Activated CD4-positive, alpha-beta T cell treated with anti-CD3 and anti-CD28 coated beads, Interleukin-10, Interleukin-2, amounts not matched to agents 100 ng/mL and 50 ng/mL, durations not matched to agents 16 hours and 8 hours (primary cell): ENCODE data around the gene MYCL.

Experiments used
- DNase-seq: peaks from one replicate; pipeline ENCODE4 v3.0.0-alpha.2; 2020

MYCL gene

GRCh38 chr1:39901714-39902459 is at the start of gene MYCL:
MYCL (minus strand) TSS chr1:39901917; CDS start chr1:39901434, 483 bp downstream.
- DNase-seq: peak; percentile 81

DNA sequence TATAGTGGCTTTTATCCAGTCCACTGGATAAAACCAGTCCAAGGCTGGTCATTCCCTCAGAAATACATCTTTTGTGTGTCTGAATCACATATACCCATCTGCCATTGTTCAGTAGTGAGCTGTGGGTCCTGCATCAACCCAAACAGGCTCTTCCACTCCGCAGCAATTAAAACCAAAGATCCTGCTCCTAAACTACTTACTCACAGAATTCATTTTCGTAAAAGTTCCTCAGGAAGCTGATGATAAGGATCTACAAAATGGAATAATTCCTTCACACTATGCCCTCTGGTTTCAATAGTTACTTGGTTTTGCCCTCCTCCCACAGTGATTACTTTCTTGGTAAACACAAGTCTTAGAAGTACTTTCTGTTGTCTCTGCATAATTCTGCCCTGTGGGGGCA is 48.2 kb upstream of the MYCL start:
- DNase-seq: no peak

DNA sequence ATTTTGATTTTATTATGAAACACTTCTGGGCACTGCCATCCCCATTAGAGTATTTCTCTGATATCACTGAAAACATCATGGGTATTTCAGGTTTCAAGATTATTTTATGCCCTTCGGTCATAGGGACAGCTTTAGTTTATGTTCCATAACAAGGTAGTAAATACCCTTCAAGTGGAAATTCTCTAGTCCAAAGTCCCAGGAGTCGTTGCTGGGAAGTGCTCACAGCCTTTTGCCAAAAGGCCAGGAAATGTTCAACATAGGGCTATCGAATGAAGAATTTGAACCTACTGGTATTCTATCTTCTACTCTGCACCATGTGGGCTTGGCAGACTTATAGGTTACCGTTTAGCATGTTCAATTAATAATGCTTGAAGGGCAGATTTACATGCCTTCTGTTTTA is 45.5 kb upstream of the MYCL start:
- DNase-seq: no peak

GRCh38 chr1:39946216-39946615 is 44.5 kb upstream of the MYCL start:
- DNase-seq: no peak

DNA sequence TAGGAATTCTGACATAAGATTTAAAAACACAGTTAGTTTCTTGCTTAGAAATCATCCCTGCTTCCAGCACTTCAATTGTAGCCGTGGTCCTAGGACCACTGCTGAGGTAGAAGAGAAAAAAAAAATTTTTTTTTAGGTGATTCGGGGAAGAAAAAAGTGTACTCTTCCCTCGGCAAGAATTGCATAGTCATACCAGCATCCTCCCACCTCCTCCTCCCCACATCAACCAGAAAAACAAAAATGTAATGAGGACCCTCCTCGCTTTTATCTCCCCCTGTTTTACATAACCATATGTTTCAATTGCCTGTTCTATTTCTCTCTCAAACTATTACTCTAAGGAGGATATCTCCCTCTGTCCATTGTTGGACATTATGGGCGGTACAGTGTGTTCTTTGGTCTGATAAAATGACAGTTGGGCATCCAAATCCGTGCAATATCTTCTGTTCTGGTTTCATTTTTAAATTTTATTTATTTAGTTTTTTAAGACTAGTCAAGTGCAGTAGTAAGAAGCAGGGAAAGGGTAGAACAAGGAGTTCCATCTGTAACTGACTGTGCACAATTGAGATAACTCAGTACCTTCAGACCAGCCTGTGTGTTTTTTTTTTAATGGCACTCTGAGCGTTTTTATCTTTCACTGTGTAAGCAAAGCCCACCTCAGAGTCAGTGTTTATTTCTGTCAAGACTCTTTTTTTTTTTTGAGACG is 42.8 kb upstream of the MYCL start:
- no peak for DNase-seq

DNA sequence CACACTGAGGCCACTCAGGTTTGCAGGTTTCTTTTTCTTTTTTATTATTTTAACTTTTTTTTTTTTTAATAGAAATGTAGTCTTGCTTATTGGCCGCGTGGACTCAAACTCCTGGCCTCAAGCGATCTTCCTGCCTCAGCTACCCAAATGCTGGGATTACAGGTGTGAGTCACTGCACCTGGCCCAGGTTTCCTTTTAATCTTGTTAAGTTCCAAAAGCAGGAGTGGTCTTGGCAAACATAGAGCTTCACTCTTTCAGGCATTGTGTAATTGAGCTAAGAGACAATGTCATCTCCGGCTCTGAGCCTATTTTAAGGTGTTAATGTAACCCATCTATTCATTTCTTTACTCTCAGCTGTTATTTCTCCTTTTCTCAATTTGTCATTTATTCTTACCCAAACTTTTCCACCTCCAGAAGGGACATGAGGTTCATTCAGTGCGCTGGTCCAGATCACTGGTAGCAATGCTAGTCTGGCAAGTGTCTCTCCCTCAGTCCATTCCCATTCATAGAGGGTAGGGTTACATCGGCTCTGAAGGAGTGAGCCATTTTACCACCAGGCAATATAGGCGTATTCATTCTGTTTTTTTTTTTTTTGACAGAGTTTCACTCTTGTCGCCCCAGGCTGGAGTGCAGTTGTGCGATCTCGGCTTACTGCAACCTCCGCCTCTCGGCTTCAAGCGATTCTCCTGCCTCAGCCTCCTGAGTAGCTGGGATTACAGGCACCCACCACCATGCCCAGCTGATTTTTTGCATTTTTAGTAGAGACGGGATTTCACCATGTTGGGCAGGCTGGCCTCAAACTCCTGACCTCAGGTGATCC is 42.0 kb upstream of the MYCL start:
- DNase-seq: no peak

DNA sequence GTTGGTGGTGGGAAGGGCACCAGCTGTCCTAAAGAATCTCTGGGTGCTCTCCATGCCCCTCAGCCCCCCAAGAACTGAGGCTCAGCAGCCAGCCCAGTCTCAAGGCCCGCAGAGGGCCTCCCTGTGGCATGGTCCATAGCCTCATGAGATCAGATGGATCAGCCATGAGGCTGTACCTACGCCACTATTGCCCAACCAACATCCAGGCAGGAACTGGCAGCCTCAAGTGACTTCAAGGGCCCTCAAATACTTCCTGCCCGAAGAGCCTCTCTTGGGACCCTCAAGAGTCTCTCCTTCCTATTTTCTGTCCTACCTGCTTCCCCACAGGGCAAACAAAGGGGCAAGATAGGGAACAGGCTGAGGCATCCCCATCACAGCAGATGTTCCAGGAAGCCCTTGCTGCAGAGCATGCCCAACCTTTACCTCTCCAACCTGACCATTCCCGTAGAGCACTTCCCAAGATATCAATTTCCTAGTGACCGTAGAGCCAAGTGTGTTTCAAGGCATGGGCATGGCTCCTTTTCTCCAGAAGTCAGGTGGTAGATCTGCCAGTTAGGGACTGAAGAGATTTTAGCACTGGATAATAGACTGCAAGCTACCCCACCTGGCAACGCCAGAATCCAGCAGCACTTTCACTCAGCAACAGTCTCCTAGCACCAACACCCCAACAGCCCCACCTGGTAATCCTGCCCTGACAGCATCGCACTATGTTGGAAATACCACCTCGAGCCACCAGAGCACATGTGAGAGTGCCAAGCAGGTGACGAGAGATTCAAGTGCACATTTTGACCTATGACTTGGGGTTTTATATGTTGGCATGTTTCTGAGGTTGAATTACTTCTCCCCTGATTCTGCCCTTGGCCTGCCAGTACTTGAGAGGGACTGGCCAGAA is 39.5 kb upstream of the MYCL start:
- DNase-seq: no peak

DNA sequence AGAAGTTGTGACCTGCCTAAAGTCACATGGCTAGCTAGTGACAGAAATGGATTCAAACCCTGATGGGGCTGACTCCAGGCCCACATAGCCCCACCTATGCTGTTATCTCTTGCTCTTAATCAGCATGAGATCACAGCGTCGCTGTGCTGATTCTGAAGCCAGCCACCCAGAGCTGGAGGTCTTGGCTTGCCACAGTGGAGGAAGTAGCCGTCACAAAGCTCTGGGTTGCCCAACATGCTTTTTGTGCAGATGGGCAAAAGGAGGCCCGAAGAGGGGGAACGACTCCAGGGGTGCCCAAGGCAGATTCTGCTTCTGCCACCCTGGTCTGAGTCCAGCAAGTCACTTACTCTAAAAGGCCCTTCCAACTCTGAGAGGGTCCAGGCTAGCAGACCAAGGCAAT is 38.5 kb upstream of the MYCL start:
- DNase-seq: no peak

GRCh38 chr1:39938856-39939255 is 37.1 kb upstream of the MYCL start:
- no peak for DNase-seq

GRCh38 chr1:39936724-39937491 is 35.2 kb upstream of the MYCL start:
- DNase-seq: no peak

DNA sequence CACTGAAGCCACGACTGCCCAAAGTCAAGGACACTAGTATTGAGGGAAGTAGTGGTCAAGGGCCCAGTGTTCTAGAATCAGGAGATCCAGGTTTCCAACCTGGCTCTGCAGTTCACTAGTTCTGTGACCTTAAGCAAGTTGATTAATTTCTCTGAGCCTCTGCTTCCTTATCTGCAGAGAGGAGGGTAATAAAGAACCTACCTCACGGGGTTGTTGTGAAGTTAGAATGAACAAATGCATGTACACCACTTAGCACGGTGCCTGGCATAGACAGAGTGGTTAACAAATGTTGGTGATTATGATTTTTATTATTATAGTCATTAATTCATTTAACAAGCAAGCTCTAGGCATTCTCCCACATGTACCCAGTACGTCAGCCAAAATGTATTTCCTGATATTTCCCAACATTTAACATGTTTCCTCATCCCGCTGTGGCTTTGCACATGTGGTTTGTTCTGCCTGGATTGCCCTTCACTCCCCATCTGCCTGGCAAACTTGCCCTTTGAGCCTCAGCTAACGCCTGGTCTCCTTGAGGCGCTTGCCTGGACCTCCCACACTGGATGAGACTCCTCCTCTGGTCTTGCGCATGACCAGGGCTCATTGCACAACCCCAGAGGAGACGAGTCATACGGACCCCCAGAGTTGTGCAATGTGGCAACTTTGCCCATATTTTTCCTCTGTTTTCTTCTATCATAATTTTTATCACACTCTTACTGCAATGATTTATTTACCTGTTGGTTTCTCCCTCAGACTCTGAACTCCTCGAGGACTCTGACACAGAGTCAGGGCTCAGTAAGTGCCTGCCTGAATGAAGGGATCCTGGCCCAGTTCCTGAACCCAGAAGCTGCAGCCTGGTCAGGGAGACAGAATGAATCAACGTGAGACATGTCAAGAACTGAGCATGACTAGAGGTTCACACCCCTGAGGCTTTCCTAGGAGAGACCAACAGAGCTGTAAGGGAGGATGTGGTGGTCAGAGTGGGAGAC is 32.5 kb upstream of the MYCL start:
- no peak for DNase-seq

DNA sequence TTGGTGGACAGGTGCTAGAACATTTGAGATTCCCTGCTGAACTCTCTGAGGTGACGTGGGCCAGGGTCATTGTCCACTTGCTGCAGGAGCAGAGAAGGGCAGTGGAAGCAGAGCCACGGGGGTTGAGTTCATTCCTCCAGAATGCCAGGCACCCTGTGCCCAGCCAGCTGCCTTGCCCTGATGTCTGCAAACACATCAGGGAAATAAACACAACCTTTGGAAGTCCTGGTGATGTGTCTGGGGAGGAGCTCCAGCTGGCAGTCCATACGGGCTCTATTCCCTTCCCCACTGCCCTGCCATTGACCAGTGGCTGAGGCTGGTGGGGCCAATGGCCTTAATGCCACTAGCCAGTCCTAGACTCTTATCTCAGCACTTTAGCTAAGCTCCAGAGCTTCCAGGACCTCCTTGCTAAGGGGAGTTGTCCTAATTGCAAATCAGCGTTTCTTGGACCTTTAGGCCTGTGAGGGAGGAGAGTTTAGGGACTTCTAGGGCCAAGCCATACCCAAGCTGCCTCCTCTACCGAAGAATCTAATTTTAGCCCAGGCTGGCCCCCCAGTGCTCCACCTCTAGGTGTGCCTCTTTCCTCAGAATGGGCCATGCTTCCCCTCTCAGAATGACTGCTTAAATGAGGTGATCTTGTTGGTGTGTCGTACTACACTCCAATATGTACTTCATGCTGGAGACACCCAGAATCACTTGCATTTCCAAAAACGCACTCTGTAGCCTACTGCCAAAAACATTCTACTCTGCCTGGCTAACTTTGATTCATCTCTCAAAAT is 27.3 kb upstream of the MYCL start:
- no peak for DNase-seq

GRCh38 chr1:39927538-39927937 is 25.8 kb upstream of the MYCL start:
- no peak for DNase-seq

DNA sequence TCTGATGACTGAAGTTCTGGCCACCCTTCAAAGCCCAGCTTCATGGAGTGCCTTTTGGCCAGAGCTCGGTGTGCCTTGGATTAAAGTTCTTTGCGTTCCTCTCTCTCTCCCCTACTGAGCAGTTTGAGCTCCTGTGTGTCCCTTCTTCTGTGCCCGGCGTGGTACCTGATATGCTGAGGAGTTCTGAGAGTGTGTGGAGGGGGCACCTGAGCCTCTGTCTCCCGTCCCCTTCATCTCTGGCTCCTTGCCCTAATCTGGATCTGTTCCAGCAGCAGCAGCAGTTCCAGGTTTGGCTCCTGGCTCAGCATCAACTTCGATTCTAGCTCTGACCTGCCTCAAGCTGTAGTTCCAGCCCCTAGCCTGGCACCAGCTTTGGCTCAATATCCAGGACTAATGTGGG is 25.1 kb upstream of the MYCL start:
- no peak for DNase-seq

DNA sequence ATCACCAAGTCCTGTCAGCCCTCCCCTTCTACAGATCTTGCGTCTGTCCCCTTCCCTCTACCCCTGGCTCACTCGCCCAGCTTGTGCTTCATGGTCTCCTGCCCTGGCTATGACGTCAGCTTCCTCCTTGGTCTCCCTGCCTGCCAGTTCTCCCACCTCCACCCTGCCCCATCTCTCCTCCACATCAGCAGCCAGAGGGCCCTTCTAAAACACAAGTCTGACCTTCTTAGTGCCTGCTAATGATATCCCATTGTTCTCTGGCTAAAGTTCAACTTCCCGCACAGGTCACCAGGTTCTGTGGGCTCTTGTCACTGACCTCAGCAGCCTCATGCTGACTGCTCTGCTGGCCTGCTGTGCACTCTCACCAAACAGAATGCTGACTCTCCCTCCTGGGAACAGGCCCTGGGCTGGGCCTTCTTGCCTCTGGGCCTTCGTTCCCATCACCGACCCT is 24.7 kb upstream of the MYCL start:
- DNase-seq: no peak

DNA sequence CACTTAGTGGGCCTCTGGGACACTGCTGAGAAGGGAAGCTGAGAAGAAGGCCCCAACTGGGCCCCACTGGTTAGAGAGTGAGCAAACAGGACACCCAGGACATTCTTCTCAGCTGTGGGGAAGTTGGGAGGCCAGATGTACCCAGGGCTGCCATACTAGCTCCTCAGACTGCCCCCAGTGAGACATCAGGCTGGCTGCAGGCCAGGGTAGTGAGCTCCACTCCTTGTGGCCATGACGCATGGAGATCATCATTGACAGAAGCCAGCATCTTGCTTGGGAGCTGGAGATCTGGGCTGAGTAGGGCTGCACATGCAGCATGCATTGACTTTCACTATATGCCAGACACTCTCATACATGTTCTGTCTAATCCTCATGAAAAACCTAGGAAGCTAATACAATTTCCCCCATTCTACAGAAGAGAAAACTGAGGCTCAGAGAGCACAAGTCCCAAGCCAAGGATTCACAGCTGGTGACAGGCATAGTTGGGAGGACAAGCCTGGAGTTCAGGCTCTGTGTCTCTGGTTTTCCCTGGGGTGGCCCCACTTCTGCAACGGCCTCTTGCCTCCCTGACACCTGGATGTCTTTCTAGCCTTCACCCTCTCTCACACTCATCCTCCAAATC is 24.1 kb upstream of the MYCL start:
- DNase-seq: no peak

DNA sequence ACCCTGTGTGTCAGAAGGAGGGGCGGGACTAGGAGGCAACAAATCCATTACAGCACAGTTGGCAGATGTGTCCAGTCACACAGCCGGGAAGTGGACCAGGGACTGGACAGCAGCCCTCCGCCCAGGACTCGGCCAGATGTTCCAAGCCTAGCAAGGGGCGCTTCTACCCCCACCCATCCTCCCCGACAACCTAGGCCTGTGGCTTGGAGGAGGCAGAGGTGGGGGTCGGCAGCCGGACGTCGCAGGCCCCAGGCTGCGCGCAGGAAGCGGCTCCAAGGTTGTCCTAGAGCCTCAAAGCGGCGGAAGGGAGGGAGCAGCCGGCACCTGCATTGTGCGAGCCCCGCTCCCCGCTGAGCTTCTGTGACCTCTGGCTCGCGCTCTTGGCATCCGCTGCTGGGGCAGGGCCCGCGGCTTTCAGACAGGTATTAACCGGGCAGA is 20.6 kb upstream of the MYCL start:
- no peak for DNase-seq

DNA sequence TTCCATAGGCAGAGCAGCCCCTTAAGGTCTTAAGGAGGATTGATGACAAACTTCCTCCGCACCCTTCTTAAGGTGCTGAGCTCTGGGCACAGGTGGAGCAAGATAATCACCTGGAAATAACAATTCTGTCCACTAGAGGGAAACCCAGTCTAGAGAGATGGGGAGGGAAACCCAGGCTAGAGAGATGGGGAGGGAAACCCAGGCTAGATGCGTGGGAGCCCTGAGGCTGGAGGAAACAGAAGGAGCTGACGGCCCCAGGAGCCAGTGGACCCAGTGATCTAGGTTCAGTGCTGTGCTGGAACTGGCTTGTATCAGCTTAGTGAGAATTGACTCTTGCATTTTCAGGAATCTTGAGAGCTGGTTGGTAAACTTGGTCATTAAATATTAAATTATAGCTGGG is 17.8 kb upstream of the MYCL start:
- peak; percentile 74 for DNase-seq

DNA sequence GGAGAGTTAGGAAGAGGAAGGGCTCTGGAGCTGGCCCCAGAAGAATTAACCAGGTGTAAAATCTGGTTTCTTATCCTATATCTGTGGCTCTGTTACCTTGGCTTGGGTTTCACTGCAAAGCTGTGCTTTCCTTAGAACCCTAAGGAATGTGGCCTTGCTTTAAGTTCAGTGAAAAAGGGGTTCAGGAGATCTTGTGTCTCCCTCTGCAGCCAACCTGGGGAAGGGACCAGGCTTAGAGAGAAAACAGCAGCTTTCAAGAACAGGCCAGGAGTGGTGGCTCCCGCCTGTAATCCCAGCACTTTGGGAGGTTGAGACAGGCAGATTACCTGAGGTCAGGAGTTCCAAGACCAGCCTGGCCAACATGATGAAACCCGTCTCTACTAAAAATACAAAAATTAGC is 16.1 kb upstream of the MYCL start:
- DNase-seq: no peak
